PC-9 (cell line): ENCODE measurements around the gene KIAA0753.

Experiments used
- CTCF ChIP-seq: fragments of 200-600 bp; sonication (generic); conservative IDR thresholded peaks from 2 replicates; pipeline ENCODE4 v1.6.1; 2017; ENCODE audit warnings: mixed run types, antibody characterized with exemption, mild to moderate bottlenecking, moderate library complexity
- EZH2 ChIP-seq: fragments of 200-600 bp; sonication (generic); IDR thresholded peaks from 2 replicates; pipeline ENCODE4 v1.8.0; 2017; ENCODE audit warnings: antibody characterized with exemption, low read depth

- no peak for TF ChIP-seq CTCF
- TF ChIP-seq EZH2: no peak
These were observed 30.1 kb upstream of the KIAA0753 start for GRCh38 chr17:6670571-6670970.
